HG03066 (cell line): Measurements from ENCODE around the gene TSTD1.
"Not testable (repeated sequence)": the region's sequence is repeated elsewhere in the genome, so short reads cannot be mapped to it uniquely, and the experiment has no call there.

Experiments used
- ATAC-seq: cut with Tn5 transposase; IDR thresholded peaks from one replicate; pipeline ENCODE4 v1.9.1; 2021; ENCODE audit warnings: low read depth; ENCODE audit not compliant: unreplicated experiment

Gene TSTD1

DNA sequence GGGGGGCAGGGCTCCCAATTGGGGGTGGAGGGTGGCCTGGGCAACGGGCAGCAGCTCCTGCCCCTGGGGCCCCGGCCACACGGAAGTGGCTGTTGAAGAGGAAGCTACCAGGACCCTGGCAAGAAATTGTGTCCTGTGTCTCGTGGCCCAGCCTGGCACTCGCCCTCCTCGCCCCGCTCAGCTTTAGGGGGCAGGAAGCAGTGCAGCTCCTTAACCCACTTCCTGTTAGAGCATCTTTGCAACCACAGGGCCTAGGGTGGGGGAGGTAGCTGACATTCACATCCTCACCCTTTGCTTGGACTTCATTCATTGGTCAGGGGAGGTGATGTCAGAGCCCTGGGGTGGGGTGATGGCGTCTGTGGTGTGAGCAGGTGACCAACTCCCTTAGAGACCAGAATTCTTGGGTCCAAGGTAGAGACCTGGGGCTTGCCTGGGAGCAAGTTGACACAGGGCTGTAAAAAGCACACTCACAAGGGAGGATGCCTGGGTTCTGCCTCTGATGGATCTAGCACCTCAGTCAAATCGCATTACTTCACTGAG is 31.0 kb upstream of the TSTD1 start, which contains the start of gene ARHGAP30:
TSS of gene ARHGAP30 (minus strand) at position 161 of the 540 bp plus-strand sequence. CDS start 267 bp downstream, outside the sequence.
- peak; percentile 87 for ATAC-seq

DNA sequence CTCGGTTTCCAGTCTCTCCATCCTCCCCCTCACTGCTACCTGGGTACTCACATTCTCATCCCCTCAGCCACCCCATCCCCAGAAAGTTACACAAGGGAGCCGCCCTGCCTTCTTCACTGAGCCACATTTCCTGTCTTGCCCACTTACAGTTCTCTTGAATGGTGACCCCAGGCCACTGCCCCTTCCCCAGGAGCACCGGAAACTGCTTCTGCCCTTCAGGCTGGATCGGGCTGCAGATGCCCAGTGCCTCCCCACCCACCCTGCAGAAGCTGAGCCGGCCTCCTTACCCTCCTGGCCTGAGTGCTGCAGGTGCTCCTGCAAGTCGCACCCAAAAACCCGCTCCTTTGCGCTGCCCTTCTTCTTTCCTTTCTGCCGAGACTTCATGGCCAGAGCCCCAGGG is 30.5 kb upstream of the TSTD1 start:
- ATAC-seq: no peak

DNA sequence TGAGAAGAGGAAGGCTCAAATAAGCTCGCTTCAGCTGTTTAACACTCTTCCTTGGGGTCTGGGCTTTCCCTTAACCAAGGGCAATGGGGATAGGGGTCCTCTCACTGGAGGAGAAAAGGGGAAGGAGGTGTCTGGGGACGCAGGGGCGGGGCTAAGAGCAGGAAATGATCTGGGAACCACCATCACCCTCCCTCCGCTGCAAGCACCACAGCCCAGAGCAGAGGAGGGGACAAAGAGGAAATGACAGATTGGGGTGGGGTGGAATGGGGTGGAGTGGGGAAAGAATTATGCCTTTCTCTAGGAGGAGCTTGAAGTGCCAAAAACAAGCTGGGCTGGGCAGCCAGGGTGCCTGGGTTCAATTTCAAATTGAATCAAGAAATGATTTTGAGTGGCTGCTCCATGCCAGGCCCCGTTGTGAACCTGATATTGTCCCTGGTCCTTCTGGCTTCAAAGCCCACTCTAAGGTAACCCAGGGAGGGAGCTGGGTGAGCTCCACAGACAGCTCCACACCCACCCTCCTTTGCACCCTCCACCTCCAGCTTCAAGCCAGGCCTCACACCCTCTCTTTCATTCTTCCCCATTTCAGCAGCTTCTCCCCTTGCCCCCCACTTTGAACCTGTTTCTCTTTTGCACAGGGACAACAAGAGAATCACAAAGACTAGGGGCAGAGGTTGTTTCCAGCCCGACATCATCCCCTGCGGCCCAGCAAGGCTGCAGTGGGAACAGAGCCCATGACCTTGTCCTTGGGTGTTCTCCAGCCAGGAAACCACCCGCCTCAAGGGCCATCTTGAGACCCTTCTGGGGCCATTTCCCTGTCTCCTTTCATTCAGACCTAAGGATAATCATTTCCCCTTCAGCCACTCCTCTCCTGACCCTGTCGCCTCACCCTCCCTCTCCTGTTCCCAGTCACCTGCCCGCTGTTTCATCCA is 29.8 kb upstream of the TSTD1 start:
- peak; percentile 57 for ATAC-seq

DNA sequence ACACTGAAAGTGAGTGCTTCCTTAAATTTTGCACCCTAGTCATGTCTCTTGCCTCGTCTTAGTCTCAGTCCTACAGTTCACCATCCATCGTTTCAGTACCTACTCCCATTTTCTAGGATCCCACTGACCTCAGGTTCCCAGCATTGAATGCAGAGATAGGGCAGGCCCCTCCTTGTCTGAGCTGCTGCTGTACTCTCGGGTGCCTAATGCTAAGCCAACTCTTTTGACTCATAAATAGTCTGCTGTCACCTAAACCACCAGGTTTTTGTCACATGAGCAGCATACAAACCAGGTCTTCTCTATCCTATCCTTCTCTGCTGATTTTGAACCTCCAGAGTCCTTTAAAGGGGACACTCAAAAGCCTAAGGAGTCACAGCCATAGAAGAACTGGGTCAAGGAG is 27.9 kb upstream of the TSTD1 start:
- ATAC-seq: no peak

DNA sequence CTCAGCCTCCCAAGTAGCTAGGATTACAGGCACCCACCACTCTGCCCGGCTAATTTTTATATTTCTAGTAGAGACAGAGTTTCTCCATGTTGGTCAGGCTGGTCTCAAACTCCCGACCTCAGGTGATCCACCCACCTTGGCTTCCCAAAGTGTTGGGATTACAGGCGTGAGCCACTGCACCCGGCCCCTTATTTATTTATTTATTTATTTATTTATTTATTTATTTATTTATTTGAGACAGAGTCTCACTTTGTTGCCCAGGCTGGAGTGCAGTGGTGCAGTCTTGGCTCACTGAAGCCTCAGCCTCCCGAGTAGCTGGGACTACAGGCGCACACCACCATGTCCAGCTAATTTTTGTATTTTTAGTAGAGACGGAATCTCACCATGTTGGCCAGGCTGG is 26.9 kb upstream of the TSTD1 start:
- ATAC-seq: not testable (repeated sequence)

DNA sequence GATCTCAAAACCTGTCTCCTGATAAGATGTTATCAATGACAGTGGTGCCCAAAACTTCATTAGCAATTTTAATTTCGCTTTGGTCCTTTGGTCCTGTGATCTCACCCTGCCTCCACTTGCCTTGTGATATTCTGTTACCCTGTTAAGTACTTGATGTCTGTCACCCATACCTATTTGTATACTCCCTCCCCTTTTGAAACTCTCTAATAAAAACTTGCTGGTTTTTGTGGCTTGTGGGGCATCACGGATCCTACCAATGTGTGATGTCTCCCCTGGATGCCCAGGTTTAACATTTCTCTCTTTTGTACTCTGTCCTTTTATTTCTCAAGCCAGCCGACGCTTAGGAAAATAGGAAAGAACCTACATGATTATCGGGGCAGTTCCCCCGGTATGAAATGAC is 25.2 kb upstream of the TSTD1 start:
- ATAC-seq: not testable (repeated sequence)

DNA sequence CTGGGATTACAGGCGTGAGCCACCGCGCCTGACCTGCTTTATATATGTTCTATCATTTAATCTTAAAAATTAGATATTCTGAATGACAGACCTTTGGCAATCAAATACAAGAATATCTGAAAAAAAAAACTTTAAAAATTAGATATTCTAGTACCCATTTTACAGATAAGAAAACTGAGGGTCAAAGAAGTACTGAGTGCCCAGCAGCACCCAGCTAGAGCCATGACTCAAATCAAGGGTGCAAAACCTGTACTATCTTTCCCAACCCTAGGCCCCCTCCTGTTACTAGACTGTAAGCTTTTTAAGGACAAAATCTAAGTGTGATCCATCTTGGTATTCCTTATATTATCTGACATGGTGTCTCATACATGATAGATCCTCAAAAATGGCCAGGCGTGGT is 22.7 kb upstream of the TSTD1 start:
- ATAC-seq: no peak

DNA sequence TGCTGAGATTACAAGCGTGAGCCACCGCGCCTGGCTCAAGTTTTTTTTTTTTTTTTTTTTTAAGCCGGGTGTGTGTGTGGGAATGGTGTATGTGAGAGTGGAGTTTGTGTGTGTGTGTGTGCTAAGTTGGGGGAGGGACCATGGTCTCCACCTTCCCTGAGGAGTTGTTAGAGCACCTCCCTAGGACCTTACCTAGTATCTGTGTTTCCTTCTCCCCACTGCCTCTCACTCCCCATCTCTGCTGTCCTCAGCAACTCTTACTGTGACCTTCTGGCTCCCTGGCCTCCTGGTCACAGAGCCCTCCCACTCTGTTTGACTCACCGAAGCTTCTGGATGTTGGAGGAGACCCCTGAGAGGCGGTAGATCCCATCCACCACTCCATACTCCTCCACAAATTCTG is 20.5 kb upstream of the TSTD1 start:
- no peak for ATAC-seq

DNA sequence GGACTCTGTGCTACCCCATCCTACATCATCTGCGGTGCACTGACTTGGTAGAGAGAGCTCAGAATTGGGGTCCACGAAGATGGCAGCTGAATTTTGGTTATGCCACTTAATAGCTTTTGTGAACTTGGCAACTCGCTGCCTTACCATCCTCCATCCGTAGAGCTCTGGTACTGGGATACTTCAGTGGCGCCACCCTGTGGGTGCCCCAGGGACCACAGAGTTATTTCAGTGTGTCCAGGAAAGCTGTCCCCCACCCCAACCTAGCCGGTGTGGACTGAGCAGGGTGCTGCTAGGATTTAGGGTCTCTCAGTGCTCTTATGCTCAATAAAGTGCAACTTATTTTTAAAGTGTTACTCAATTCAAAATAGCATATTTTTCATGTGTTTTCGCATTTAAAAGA is 16.0 kb upstream of the TSTD1 start:
- ATAC-seq: no peak

DNA sequence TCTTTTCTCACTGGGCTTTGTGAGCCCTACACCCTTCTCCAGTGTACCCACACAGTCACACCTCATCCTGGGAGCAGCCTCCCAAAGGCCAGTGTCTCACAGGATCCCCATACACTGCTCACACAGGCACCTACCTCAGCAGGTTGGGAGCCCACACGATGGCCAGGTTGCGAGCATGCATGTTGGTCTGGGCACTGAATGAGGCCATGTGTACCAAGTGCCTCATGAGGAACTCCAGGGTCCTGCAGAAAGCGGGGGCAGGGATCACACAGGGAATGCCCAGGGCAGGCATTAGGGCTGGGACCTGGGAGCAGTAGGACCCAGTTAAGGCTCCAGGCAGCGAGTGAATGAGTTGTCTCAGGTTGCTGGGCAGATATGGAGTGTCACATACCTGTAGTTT is 15.5 kb upstream of the TSTD1 start:
- ATAC-seq: no peak

DNA sequence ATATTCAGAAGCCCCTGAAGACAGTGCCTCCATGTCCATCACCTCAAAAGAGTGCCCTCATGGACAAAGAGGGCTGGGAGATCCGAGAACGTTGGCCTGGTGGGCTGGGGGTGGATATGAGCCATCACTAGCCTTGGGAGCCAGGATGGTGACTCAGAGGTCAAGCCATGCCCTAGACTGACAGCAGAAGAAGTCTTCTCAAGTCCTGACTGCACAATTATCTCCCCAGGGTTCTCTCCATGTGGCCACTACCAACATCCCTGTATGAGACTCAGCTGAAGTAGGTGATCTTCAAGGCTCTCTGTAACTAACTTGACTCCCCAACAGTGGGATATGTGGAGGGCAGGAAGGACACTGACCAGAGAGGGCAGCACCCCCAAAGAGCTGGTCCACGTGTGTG is 14.1 kb upstream of the TSTD1 start:
- ATAC-seq: no peak

DNA sequence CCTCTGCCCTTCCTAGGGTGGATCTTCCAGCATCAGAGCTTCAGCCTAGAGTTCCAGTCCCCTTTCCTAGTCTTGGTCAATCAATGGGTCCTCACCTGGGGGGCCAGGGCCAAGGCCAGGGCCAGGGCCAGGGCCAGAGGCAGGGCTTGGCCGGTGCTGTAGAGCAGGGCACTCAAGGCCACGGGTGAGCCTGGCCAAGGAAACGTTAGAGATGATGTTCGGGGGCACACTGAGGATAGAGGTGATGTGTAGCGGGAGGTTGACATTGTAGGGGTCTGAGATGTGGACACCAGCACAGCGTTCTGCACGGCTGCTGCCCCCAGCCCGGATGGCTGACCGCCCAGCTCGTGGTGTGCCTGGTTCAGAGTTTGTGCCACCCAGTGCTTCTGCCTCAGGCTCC is 12.5 kb upstream of the TSTD1 start:
- no peak for ATAC-seq

DNA sequence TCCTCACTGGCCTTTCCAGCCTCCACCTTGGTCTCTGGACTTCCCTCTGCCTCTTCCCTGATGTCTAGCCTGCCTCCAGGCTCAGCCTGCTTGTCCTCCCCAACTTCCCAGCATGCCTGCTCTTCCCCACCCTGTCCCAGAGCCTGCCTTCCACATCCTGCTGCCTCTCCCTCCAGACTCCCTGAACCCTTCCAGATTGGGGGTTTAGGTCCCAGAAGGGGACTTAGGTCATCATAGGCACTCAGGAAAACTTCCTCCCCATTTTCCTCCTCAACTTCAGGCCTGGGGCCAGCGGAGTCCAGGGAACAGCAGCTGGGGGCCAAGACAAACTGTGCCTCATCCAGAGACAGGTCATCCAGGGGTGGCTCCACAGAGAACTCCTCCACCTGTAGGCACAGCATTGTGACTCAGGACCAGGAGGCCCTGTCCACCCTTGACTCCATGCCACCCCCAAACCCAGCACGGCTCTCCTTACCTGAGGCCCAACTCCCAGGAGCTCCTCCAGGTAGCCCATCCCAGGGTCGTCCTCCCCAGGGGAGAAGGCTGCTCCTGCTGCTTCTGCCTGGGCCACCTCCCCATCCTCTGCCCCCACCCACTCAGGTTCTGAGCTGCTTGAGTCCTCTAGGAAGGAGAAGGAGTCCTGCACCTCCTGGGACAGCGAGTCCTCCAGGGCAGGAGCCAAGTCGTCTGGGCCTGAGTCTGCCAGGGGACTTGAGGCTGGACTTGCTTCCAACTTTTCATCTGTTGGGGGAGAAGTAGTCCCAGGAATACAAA is 10.4 kb upstream of the TSTD1 start:
- no peak for ATAC-seq

DNA sequence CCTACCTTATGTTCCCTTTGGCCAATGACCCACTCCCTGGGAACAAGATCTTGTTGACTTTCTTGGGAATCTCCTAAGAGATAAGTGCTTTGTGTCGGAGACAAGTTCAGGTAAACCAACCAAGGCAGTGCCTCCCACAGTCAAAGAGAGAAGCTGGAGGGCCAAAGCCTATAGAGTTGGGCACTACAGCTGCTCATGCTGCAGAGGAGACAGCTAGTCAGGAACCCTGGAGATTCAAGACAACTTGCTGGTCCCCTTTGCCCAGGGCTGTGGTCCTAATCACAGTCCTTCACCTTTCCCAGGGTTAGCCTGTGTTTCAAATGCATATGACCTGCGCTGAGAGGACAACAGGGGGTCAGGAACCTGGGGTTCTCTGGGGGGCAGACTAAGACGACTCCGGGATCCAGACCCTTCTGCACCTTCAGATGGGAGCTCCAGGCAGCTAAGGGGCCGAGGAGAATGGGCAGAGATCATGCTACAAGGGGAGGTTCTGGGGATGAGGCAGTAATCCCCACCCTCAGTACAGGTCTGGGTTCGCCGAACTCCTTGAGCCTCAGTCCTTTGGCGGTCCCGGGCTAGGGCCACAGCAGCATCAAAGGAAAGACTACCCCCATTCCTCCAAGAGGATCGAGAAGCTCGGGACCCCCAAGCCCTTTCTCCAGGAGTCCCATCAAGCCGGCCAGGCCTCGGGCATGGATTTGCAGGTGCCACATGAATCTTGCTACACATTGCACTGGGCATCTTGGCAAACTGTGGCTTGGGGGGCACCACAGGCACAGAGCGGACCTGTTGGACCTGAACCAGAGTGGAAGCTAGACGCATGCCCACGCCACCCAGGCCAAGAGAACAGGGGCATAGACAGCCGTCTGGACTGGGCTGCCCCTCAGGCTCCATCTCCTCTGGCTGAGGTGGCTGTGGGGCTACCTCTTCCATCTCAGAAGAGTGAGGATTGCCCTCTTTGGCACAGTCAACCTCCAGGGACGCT is 9.0 kb upstream of the TSTD1 start:
- ATAC-seq: no peak

DNA sequence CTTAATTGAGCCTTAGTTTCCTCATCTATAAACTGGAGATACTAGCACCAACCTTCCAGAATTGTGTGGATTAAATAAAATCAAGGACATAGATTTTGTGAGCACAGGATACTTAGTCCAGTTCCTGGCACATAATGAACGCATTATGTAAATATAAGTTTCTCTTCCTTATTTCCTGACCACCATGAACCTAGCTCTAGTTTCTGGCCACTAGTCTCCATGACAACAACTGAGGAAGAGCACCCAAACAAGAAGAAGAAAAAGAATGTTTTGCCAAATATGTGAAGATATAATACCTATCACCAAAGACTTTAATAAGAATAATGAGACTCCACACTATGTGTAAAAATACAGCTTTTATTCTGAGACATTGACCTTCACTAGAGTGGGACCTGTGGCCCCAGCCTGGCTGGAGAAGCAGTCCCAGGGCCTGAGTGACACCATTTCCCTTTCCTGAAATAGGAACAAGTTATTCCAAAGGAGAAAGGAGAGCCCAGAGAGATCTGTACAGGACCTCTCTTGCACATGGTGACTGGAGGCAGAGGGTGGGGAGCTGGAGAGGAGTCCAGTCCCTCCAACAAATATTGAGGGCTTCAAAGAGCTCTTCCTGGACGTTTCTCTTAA is 8.0 kb upstream of the TSTD1 start:
- ATAC-seq: peak; percentile 49

DNA sequence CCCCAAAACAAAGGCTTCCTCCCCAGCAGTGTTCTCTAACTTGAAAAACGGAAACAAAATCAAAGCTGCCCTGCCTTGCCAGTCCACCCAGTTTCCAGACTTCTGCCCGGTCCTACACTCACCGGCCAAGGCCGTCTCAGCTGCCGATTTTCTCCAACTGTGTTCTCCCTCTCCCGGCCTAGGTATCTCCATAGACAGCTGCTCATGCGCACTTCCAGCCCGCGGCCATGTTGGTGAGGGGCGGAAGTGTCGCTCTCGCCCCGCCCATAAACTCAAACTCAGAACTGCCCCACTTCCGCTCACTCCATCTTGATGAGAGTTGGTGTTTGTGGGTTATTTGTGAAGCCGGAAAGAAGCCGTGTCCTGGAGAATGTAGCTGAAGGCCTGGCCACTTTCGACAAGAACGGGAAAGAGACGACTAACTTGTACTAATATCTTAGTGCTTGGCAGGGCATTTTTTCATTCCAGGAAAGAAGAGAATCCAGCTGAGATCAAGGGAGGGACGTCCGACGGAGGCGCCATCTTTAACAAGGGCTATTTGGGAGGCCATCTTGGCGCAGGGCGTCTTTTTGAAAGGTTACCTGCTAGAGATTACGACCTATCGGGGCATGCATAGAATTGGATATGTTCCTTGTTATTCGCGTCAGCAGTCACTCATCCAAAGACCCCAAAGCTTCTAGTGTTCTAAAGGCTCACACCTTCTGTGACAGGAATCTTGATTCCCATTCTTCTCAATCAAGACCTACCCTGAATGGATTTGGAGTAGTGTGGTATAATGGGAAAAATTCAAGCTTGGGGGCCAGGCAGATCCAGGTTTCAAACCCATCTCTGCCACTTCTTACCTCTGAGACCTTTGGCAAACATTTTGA is 7.2 kb upstream of the TSTD1 start, which contains the start of gene USF1:
TSS of gene USF1 (minus strand) at position 242 of the 869 bp plus-strand sequence. CDS start 2,702 bp downstream, outside the sequence.
- peak; percentile 48 for ATAC-seq

DNA sequence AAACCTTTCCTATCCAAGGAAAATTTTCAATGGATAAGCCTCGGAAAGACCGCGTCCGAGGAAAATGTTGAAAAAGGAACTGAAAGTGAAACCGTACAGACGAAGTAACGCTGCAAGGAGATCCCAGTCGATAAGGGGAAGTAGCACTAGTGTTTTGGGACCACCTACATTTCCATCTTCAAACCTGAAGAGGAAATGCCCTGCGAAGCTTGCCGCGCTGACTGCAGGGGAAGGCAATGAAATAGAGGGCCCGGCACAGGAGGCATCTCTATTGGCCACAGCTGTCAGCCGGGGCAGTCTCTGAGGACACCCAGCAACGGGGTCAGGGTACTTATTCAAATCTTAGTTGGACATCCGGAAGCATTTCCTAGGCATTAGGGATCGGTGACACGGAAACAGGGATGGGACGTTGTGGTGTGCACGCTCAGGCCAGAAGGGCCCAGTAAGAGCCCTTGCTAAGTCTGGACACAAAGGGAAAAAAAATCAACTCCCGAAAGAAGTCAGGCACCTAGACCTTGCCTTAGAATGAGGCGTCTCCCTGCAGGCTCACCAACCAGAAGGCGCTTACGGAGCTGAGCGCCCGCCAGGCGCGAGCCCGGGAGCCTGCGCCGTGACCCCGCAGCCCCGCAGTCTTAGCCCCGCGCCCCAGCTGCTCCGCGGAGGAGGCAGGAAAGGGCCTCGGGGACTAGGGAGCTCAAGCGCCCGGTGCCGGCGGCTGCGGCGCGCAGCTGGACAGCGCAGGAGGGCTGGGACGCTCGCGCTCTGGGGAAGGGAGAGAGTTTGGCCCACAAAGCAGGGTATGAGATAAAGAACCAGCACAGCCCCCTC is 6.4 kb upstream of the TSTD1 start:
- peak; percentile 45 for ATAC-seq

DNA sequence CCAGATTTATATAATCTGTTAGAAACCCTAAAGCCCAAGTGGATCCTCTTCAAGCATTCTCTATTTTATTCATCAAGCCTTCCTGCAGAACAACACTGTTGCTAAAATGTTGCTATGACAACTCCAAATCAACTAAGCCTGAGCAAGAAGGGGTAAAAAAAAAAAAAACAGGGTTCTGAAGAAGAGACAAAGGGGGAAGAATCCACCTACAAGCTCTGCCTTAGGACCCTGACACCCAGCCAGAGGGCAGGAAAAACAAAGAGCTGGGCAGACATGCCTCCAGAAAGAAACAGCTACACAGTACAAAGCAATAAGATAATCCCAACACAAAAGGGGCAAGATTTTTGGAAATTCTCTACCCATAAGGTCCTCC is 5.8 kb upstream of the TSTD1 start:
- ATAC-seq: no peak
